B cell (primary cell): ENCODE data around the gene TRPM2. TPM values are rescaled to one million over a fixed set of nuclear protein-coding genes. Genes with fewer than 3 reads are reported as not detected.

Experiments used
- ATAC-seq: fragments of 200-7000 bp; cut with Tn5 transposase; one replicate; pipeline ENCODE4 v1.10.0; 2021; ENCODE audit warnings: low read depth, mild to moderate bottlenecking, moderate number of reproducible peaks, moderate library complexity
- CTCF ChIA-PET: fragments of 350-600 bp; sonication (Branson Sonifier 250); formaldehyde crosslinking; loops from one replicate; lab custom pipeline; 2021; ENCODE audit warnings: antibody characterized with exemption, inconsistent platforms; lab: Charles Lee
- POLR2A ChIA-PET: fragments of 350-600 bp; sonication (Branson Sonifier 250); formaldehyde crosslinking; loops from one replicate; lab custom pipeline; 2021; ENCODE audit warnings: antibody characterized with exemption; lab: Charles Lee
- DNase-seq: peaks from one replicate; pipeline ENCODE4 v3.0.0; 2013
- H2AFZ ChIP-seq: 2 replicates; pipeline ENCODE4 v1.6.1; 2012; ENCODE audit warnings: mild to moderate bottlenecking, low read depth, low read length; ENCODE audit not compliant: insufficient read depth, poor library complexity, severe bottlenecking
- H3K27ac ChIP-seq, 2 donors: 1 replicate in 1 of 2; 2 replicates in 1 of 2; pipeline ENCODE4 v1.5.1; 2012 to 2013; ENCODE audit warnings: low read length in 2 of 2, mild to moderate bottlenecking in 2 of 2, moderate library complexity in 1 of 2
- H3K27me3 ChIP-seq, 4 experiments: fragments of 200-600 bp in 1 of 4; sonication (generic) in 1 of 4; replicated peaks in 1 of 4; 1 replicate in 2 of 4; 2 replicates in 2 of 4; pipeline versions ENCODE4 v1.6.1 to v1.7.0; 2013 to 2016; ENCODE audit warnings: low read length in 3 of 4, mild to moderate bottlenecking in 2 of 4, mixed read lengths in 1 of 4, moderate library complexity in 1 of 4; ENCODE audit not compliant: insufficient read depth in 4 of 4, control insufficient read depth in 3 of 4; ENCODE audit errors: control extremely low read depth in 1 of 4
- H3K36me3 ChIP-seq, 2 experiments: replicated peaks in 1 of 2; 1 replicate in 1 of 2; 2 replicates in 1 of 2; pipeline versions ENCODE4 v1.6.1 to v1.7.1; 2013; ENCODE audit warnings: low read length in 1 of 2; ENCODE audit not compliant: insufficient read depth in 2 of 2, control insufficient read depth in 1 of 2; ENCODE audit errors: control extremely low read depth in 1 of 2, extremely low read depth in 1 of 2
- H3K4me1 ChIP-seq, 2 donors: fragments of 200-600 bp in 1 of 2; sonication (generic) in 1 of 2; 1 replicate in 1 of 2; 2 replicates in 1 of 2; pipeline versions ENCODE4 v1.5.1 to v1.6.1; 2013 to 2017; ENCODE audit warnings: low read length in 2 of 2; ENCODE audit not compliant: control insufficient read depth in 2 of 2, insufficient read depth in 2 of 2
- H3K4me2 ChIP-seq: replicated peaks from 2 replicates; pipeline ENCODE3; 2012; ENCODE audit warnings: mild to moderate bottlenecking, low read depth, low read length; ENCODE audit not compliant: poor library complexity, severe bottlenecking
- H3K4me3 ChIP-seq, 5 experiments: fragments of 200-600 bp in 1 of 5; sonication (generic) in 1 of 5; 1 replicate in 3 of 5; 2 replicates in 2 of 5; pipeline versions ENCODE4 v1.5.1 to v1.7.0; 2011 to 2016; ENCODE audit warnings: low read length in 4 of 5, mild to moderate bottlenecking in 4 of 5, low read depth in 2 of 5, control low read depth in 1 of 5, moderate library complexity in 1 of 5; ENCODE audit not compliant: insufficient read depth in 1 of 5; ENCODE audit errors: control extremely low read depth in 1 of 5, extremely low read depth in 1 of 5
- H3K79me2 ChIP-seq: fragments of 200-600 bp; sonication (generic); one replicate; pipeline ENCODE4 v1.6.0; 2016; ENCODE audit warnings: low read length; ENCODE audit not compliant: control insufficient read depth, insufficient read depth
- H3K9ac ChIP-seq: fragments of 200-600 bp; sonication (generic); 2 replicates; pipeline ENCODE4 v1.6.1; 2017; ENCODE audit warnings: mild to moderate bottlenecking, low read length, moderate library complexity
- H3K9me3 ChIP-seq, 3 donors: one replicate each; pipeline versions ENCODE4 v1.6.1 to v1.7.1; 2013; ENCODE audit warnings: low read length in 2 of 3; ENCODE audit not compliant: control insufficient read depth in 2 of 3, insufficient read depth in 1 of 3; ENCODE audit errors: control extremely low read depth in 1 of 3
- H4K20me1 ChIP-seq: 2 replicates; pipeline ENCODE4 v1.6.0; 2012; ENCODE audit warnings: mild to moderate bottlenecking, low read length; ENCODE audit not compliant: insufficient read depth, control insufficient read depth, poor library complexity, severe bottlenecking
- H3K27ac Mint-ChIP-seq: one replicate; pipeline ENCODE4 v1.8.0; 2021; ENCODE audit warnings: mixed read lengths
- H3K27me3 Mint-ChIP-seq: one replicate; pipeline ENCODE4 v1.8.0; 2021; ENCODE audit warnings: mixed read lengths
- H3K4me1 Mint-ChIP-seq: one replicate; pipeline ENCODE4 v1.8.0; 2021; ENCODE audit warnings: mixed read lengths
- H3K4me3 Mint-ChIP-seq: one replicate; pipeline ENCODE4 v1.8.0; 2021; ENCODE audit warnings: mixed read lengths
- H3K9me3 Mint-ChIP-seq: one replicate; pipeline ENCODE4 v1.8.0; 2022; ENCODE audit warnings: mixed read lengths; ENCODE audit not compliant: insufficient read depth
- CTCF ChIP-seq: fragments of 200-600 bp; IDR thresholded peaks from one replicate; pipeline ENCODE4 v1.8.0; 2022; ENCODE audit warnings: antibody characterized with exemption, mild to moderate bottlenecking
- EZH2 ChIP-seq: IDR thresholded peaks from 2 replicates; pipeline ENCODE4 v1.6.1; 2012; ENCODE audit warnings: borderline replicate concordance, low read depth, mild to moderate bottlenecking, moderate library complexity, low read length; ENCODE audit not compliant: insufficient read depth, poor library complexity, severe bottlenecking
- WGBS: methylation state at CpG from one replicate; pipeline ENCODE4 v1.1.5; 2013; ENCODE audit warnings: missing lambda C conversion rate; ENCODE audit not compliant: insufficient coverage; 5-methylcytosine and 5-hydroxymethylcytosine counted together
- intact Hi-C: fragments of 100-400 bp; cut with micrococcal nuclease; formaldehyde crosslinking; loops from one replicate; pipeline ENCODE4 v1.10.0; 2022
- polyA plus RNA-seq: library from polyadenylated mRNA; depleted of rRNA; stranded (reverse); fragments of >200 nt; gene quantifications from 2 replicates; pipeline ENCODE4 v1.2.3, GENCODE V29; 2012
- total RNA-seq, 2 donors: library from RNA; stranded (reverse); fragments of 120-200 nt in 1 of 2; gene quantifications; 1 replicate in 1 of 2; 2 replicates in 1 of 2; pipeline versions ENCODE4 v1.2.3 to v1.2.4, GENCODE V29; 2013 to 2022

The TRPM2 gene
- total and polyA plus RNA-seq, 2 donors (not counting 1 experiment from before 2014, with no cell fraction given) = 1.6 to 8.4 TPM

GRCh38 chr21:44421901-44422840 is 68.8 kb downstream of the TRPM2 start:
- Histone ChIP-seq H3K9me3 (peaks cover 0 to 6% (median 0%) of the 10 kb centered on the region in 3 donors), H3K4me3 (no peak overlapping the region), H3K79me2 (peaks cover 10% of the 10 kb centered on the region), H4K20me1 (no peaks in the 10 kb centered on the region), H3K9ac (no peak overlapping the region), H3K4me1 (peaks cover 3 to 18% of the 10 kb centered on the region in 2 donors), H2AFZ (no peak overlapping the region), H3K4me2 (no peak overlapping the region), H3K27ac (no peak overlapping the region), H3K36me3 (peaks cover 0 to 16% of the 10 kb centered on the region in 2 experiments), H3K27me3 (no peaks in the 10 kb centered on the region)
- no peaks in the 10 kb centered on the region for H3K9me3 Mint-ChIP-seq
- H3K4me1 Mint-ChIP-seq = peaks cover 7% of the 10 kb centered on the region
- H3K27me3 Mint-ChIP-seq = no peaks in the 10 kb centered on the region
- TF ChIP-seq EZH2 (no peak), CTCF (no peak)
- POLR2A ChIA-PET = no interaction called here
- DNase-seq = no peak
- ATAC-seq = no peak
- intact Hi-C loops = no loop called here
- 93% methylated on average over 14 of the region's 26 CpGs for WGBS
- CTCF ChIA-PET = interaction anchor here (0.5 to 0.6 kb wide), 2 partner anchors 446 to 1494 kb away, joined by 3 read pairs; no protein-coding TSS in a partner anchor
- no peak overlapping the region for H3K27ac Mint-ChIP-seq
- H3K4me3 Mint-ChIP-seq = no peak overlapping the region

GRCh38 chr21:44423312-44423821 is 69.9 kb downstream of the TRPM2 start:
- H3K4me3 Mint-ChIP-seq = peak overlapping the region; percentile 14
- Histone ChIP-seq H3K4me1 (peaks cover 3 to 18% of the 10 kb centered on the region in 2 donors), H2AFZ (peak overlapping the region; percentile 44), H4K20me1 (no peaks in the 10 kb centered on the region), H3K9ac (no peak overlapping the region), H3K27ac (no peak overlapping the region), H3K4me2 (peak overlapping the region; percentile 34), H3K27me3 (no peaks in the 10 kb centered on the region), H3K4me3 (no peak overlapping the region), H3K36me3 (peaks cover 0 to 11% of the 10 kb centered on the region in 2 experiments), H3K9me3 (peaks cover 0 to 11% (median 4%) of the 10 kb centered on the region in 3 donors), H3K79me2 (peaks cover 10% of the 10 kb centered on the region)
- POLR2A ChIA-PET = no interaction called here
- no peaks in the 10 kb centered on the region for H3K27me3 Mint-ChIP-seq
- WGBS = 58% methylated on average over 9 of the region's 12 CpGs
- ATAC-seq = peak; percentile 57
- DNase-seq = peak; percentile 31
- intact Hi-C loops = no loop called here
- H3K27ac Mint-ChIP-seq = peak overlapping the region; percentile 50
- H3K9me3 Mint-ChIP-seq = no peaks in the 10 kb centered on the region
- CTCF ChIA-PET = no interaction called here
- H3K4me1 Mint-ChIP-seq = peaks cover 7% of the 10 kb centered on the region
- TF ChIP-seq EZH2 (no peak), CTCF (no peak)
